WTC11 (cell line): ENCODE data around the gene C1QTNF6. TPM values are rescaled to one million over a fixed set of nuclear protein-coding genes. Genes with fewer than 3 reads are reported as not detected.

ENCODE experiments used
- ATAC-seq: fragments of 200-7000 bp; cut with Tn5 transposase; 2 replicates; pipeline ENCODE4 v1.10.0; 2021; ENCODE audit warnings: mild to moderate bottlenecking, moderate library complexity
- CTCF ChIA-PET: fragments of 300-600 bp; sonication (Branson Sonifier 250); formaldehyde crosslinking; loops from one replicate; lab custom pipeline; 2021; ENCODE audit warnings: antibody characterized with exemption; lab: Charles Lee
- POLR2A ChIA-PET: fragments of 350-600 bp; sonication (Branson Sonifier 250); formaldehyde crosslinking; loops from one replicate; lab custom pipeline; 2021; ENCODE audit warnings: antibody characterized with exemption; lab: Charles Lee
- DNase-seq: peaks from one replicate; pipeline ENCODE4 v3.0.0; 2021; ENCODE audit warnings: low spot score
- H3K27ac Mint-ChIP-seq: 2 replicates; pipeline ENCODE4 v1.8.0; 2021; ENCODE audit warnings: mixed read lengths
- H3K27me3 Mint-ChIP-seq: 2 replicates; pipeline ENCODE4 v1.8.0; 2021; ENCODE audit warnings: low read depth, mild to moderate bottlenecking, moderate library complexity, mixed read lengths
- H3K36me3 Mint-ChIP-seq: 2 replicates; pipeline ENCODE4 v1.8.0; 2021; ENCODE audit warnings: mixed read lengths
- H3K4me1 Mint-ChIP-seq: 2 replicates; pipeline ENCODE4 v1.8.0; 2022; ENCODE audit warnings: mixed read lengths
- H3K4me3 Mint-ChIP-seq: 2 replicates; pipeline ENCODE4 v1.8.0; 2021; ENCODE audit warnings: mild to moderate bottlenecking, moderate library complexity, mixed read lengths
- H3K9me3 Mint-ChIP-seq: 2 replicates; pipeline ENCODE4 v1.8.0; 2021; ENCODE audit warnings: mixed read lengths
- ARID4B ChIP-seq: sonication (generic); formaldehyde crosslinking; IDR thresholded peaks from 2 replicates; pipeline ENCODE4 v1.8.0; 2023; ENCODE audit warnings: missing genetic modification reagents, mild to moderate bottlenecking, borderline replicate concordance
- CTCF ChIP-seq: fragments of 200-600 bp; IDR thresholded peaks from 2 replicates; pipeline ENCODE4 v1.8.0; 2022; ENCODE audit warnings: antibody characterized with exemption
- ETV6 ChIP-seq: sonication (generic); formaldehyde crosslinking; IDR thresholded peaks from 2 replicates; pipeline ENCODE4 v1.8.1; 2022; ENCODE audit warnings: mild to moderate bottlenecking, missing genetic modification reagents
- STAT6 ChIP-seq: sonication (generic); formaldehyde crosslinking; conservative IDR thresholded peaks from 2 replicates; pipeline ENCODE4 v1.8.1; 2023; ENCODE audit warnings: mild to moderate bottlenecking, low read depth, missing genetic modification reagents, moderate library complexity
- total RNA-seq: library from RNA; stranded (reverse); gene quantifications from 3 replicates; pipeline ENCODE4 v1.2.3, GENCODE V29; 2021

Gene C1QTNF6
- total RNA-seq, 1 experiment from 2014 or later, result 5.9 TPM

- Mint-ChIP-seq H3K36me3 (peaks cover 4% of the 10 kb centered on the region), H3K4me3 (peak overlapping the region; percentile 70), H3K27me3 (0 out of 2 replicates have a peak, but pooled peaks cover 3% of the 10 kb centered on the region), H3K4me1 (peaks cover 33% of the 10 kb centered on the region), H3K9me3 (peaks cover 3% of the 10 kb centered on the region), H3K27ac (no peak overlapping the region)
- ChIA-PET POLR2A (interaction anchor here (1.3 kb wide), 1 partner anchor 11 kb away, joined by 4 read pairs; the partner anchor contains the start of gene C1QTNF6), CTCF (interaction anchor here (0.6 to 4.9 kb wide), 55 partner anchors 8 to 638 kb away, joined by 3 to 68 read pairs (median 6); partner anchors contain the start of genes C1QTNF6, IL2RB, KCTD17 and MFNG)
- TF ChIP-seq STAT6 (CRISPR knock-in tag), result no peak
- TF ChIP-seq CTCF, result peak; percentile 73
- DNase-seq, result peak; percentile 87
- ATAC-seq, result peak; percentile 1; the same call in 1 of the 2 replicates
Observed at GRCh38 chr22:37198258-37199102, 10.4 kb upstream of the C1QTNF6 start.

- peaks cover 33% of the 10 kb centered on the region for H3K4me1 Mint-ChIP-seq
- H3K4me3 Mint-ChIP-seq, result peak overlapping the region; percentile 70
- peaks cover 11% of the 10 kb centered on the region for H3K9me3 Mint-ChIP-seq
- no peak for TF ChIP-seq CTCF
- no peak for TF ChIP-seq ETV6 (CRISPR knock-in tag)
- no peak for TF ChIP-seq ARID4B (CRISPR knock-in tag)
- CTCF ChIA-PET, result interaction anchor here (0.6 to 4.9 kb wide), 20 partner anchors 10 to 199 kb away, joined by 3 to 49 read pairs (median 6); partner anchors contain the start of genes C1QTNF6, IL2RB and RAC2
- ATAC-seq (no peak), DNase-seq (no peak)
- POLR2A ChIA-PET, result no interaction called here
- no peak overlapping the region for H3K27ac Mint-ChIP-seq
- peaks cover 3% of the 10 kb centered on the region; the same call in 1 of the 2 replicates for H3K27me3 Mint-ChIP-seq
- H3K36me3 Mint-ChIP-seq, result peaks cover 11% of the 10 kb centered on the region
Observed at GRCh38 chr22:37197451-37198257, 9.6 kb upstream of the C1QTNF6 start.
